RCC 7860 (cell line): ENCODE measurements around the gene KLHL42.

Source experiments
- DNase-seq: peaks from one replicate; pipeline ENCODE4 v3.0.0-alpha.2; 2015; ENCODE audit warnings: low spot score
- FAIRE-seq: peaks from 2 replicates; lab custom pipeline; 2012; peaks lifted over from hg19 to GRCh38; lab: Jason Lieb, UNC

The KLHL42 gene

GRCh38 chr12:27852117-27852516 is 72.1 kb downstream of the KLHL42 start:
- FAIRE-seq (no peak), DNase-seq (no peak)
